CD4-positive, alpha-beta T cell treated with Interleukin-1 beta for 1 hour (primary cell): ENCODE results near the gene NID2.

Experiments used
- DNase-seq, 2 donors: peaks; one replicate each; pipeline ENCODE4 v3.0.0-alpha.2; 2020 to 2022

NID2 gene

DNA sequence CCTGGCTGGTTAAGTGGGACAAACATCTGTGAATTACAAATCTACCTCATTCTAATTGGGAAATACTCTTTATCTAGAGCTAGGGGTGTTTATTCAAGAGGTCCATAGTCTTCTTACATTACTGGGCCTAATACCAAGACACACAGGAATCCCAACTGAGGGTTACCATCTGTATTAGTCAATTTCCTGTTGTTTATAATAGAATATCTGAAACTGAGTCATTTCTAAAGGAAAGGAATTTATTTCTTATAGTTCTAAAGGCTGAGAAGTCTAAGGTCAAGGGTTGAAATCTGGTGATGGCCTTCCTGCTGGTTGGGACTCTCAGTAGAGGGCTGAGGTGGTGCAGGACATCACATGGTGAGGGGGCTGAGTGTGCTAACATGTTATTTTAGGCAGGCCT, 43.5 kb downstream of the NID2 start:
- no peak for DNase-seq

DNA sequence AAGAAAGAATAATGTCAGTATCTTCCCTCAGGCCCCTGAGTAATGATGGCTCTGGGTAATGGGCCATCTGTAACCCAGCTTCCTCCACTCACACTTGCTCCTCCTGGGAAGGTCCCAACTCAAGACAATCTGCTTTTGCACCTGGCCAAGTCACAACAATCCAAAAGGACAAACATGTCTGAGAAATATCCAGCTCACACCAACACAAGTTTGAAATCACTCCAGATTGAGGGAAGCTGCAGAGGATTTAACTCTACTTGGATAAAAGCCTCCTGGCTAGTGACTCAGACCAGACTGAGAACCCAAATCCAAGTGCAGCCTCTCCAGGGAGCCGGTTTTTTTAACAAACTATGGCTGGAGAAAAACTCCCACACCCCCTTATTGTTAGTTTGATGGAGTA, 45.3 kb downstream of the NID2 start:
- DNase-seq: no peak

DNA sequence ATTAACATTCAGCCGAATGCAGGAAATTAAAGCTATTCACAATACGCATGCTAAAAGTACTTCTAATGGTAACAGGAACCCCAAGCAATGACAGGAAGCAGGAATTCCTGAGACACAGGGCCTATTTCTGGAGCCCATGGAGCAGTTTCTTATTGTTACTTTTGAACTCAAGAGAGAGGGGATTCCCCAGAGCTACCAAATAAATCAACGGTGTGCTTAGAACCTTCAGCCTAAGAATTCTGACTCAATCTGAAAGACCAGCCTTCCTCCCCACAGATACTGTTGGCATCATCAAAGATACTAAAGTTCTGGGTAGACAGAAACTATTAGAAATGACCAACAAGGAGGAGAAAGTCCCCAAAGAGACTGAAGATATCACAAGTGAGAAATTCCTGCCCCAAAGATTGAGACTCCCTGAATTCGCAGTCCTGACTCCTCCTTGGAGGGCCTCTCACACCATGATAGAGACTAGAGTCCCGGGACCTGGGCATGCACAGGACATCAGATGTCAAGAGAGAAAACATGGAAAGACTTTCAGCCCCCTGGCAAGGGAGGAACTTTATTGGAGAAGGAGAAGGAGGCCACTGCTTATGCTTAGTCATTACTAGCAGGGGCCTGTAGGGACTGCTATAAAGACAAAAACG, 46.8 kb downstream of the NID2 start:
- no peak for DNase-seq

DNA sequence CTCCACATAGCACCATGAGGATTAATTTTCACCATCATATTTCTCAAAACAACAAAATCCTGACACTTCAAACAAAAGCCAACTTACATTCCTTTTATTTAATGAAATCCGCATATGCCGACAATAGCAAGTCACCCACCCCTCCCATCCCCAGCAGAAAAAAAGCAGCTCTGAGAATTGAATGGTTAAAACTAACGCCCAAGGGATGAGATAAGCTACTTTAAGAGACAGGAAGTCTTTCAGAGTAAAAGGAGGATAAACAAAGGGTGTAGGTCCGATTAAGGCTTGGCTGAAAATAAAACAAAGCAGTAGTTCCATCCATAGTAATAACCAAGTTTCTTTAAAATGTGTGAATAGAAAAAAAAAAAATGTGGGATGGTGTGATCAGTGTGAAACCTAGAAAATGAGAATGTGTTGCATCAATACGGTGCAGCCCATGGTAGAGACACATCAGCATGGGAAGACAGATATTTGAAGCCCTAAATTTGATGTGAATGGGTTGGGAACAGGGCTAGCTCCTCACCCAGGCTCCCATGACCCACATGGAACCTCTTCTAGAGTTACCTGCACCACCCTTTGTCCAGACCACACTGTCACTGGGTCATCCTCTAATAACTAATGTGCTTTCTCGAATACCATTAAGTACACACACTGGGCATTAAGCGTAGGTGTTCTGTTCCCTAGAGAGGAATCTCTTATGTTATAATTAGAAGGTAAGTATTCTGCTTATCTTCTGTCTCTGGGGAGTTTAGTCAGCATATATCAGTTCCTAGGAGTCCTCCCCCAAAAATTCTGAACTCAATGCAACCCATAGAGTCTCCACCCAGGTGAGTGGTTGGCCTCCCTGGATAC, 47.8 kb downstream of the NID2 start:
- no peak for DNase-seq

DNA sequence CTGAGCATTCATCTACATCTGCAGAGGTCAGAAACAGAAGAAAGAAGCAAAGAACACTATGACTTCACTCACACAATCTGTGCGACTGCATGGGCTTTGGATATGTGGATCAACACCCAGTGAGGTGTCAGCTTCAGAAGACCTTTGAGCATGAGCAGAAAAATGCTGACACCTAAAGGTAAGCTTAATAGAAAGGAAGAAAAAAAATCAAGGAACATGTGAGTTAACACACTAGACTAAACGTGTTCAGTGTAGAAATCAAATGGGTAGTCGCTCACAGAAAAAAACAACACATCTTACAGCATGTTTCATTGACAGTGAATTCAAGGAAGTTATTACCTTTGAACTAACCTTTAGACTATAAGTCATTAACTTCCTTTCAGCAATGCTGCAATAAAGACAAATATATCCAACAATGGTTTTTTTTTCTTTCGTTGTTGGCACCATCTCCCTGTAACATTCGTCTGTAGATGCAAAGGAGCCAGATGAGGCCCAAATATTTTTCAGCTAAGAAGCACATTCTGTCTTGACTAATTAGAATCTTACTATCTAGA, 48.6 kb downstream of the NID2 start:
- no peak for DNase-seq

DNA sequence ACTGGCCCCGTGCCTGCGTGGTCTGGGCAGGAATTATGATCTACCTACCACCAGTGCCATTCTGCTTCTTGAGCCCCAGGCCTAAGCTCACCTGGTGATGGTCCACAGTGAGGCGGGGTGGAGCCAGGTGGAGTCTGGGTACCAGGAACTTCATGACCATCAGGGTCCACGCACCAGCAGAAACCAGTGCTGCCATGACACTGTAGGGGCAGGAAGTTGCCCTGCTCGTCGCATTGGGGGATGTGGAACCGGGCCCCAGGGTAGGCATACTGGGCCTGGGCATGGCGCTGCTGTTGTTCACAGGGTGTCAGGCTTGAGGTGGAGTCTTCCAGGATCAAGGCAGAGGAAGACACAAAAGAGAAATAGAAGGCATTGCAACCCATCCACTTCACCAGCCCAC, 49.9 kb downstream of the NID2 start:
- DNase-seq: no peak

DNA sequence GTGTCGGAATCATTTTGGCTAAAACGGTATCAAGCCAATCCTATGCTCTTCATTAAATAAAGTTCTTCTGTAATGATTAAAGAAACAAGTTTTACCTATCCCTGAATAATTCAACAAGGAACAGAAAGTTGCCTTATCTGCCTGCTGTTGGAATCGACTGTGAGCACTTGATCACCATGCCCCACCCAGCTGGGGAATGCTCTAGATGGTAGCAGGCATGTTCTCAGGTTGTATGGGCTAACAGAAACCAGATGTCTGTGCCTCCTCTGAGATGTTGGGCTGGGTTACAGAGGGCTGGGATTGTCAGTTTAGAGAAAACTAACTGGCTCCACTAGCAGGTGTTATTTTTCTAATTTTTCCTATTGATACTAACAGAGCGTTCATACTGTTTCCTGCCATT, 50.6 kb downstream of the NID2 start:
- no peak for DNase-seq

DNA sequence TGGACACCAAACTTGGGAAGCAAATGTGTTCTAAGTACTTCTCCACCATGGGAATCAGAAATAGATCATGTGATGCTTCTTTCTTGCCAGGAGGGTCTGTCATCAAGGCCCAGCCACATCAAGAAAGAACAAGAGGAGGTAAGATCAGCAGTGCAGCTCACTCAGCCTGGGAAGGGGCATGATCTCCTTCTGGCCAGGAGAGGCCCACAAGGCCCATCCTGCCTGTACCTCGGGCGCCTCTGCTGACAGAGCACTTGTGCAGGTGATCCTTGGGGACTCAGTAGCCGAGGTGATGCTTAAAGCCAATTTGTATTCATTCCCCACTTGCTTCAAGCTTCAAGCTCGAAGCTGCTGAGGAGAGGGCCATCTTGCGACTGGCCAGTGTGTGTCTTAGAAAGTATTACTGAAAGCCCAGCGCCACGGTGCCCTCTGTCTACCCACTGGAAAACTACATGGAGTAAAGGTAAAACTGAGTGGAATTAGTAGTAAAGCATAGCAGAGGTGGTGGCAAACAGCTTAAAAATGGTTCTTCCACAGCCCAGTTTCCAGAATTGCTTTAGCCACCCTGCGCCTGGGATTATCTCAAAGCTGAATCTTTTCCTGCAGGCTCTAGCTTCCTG, 53.3 kb downstream of the NID2 start:
- DNase-seq: no peak

DNA sequence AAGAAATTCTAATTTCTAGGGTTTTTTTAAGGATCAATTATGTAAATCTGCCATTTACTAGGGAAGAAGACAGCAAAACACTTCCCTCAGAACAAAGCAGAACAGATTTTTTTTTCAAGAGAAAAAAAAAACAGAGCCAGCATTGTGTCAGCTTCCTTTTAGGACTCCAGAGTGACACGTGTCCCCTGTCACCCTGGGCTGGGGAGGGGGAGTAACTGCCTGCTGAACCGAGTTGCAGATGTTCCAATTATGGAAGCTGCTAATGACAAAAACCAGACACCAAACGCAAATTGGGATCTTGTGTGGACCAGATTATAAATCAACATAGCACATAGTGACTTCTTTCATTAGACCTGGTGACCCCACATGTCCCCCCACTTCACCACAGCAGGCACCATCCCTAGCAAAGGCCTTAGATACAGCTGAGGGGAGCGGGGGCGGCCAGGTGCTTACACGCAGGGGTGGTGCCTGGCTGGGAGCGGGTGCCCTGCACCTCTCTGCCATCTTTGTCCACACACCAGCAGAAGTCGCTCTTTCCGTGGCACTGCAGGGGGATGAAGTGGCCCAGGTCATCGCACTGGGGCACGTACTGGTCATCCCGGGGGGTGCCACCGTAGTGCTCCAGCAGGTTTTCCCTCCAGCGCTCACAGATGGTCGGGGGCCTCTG, 54.1 kb downstream of the NID2 start:
- DNase-seq: no peak

DNA sequence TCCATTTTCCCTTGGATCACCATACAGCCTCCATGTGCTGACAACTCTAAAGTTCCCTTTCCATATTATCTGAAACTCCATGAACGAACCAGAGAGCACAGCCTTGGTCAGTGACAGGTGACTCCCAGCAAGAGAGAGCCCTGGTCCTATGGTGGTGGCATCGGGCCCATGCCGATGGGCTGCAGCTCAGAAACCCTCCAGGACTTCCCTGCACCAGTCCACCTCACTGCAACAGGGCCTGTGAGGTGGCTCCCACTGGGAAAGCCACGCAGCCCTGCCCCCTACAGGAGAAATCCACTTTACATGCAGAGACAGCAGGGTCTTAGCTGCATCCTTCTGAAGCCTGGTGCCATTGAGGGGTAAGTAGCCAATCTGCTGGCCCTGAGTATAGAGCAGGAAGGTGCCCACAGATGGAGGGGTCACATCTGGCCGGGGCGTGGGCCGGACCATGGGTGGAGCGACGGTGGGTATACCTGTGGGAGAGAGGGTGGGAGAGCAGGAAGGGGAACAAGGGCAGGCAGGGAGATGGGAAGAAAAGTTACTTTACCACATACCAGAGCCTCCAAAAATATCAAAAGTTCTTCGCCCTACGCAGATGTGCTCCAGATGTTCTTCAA, 54.8 kb downstream of the NID2 start:
- no peak for DNase-seq

DNA sequence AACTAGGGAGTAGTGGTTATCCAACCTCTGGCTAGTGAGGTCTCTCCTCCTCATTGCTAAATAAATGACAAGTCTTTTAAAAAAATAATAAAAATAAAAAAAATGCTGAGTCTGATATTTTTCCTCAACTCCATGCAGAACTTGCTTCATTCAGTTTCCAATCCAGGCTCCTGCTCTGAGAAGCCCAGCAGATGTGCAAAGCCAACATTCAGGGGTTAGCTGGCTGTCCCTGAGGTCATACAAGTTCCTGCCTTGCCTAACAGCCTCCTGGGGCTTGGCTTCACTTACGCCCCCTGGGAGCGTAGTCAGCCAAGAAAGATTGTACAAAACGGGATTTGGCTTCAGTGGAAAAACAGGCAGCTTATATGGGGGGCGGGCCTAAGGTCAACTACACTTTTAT, 56.2 kb downstream of the NID2 start:
- no peak for DNase-seq

DNA sequence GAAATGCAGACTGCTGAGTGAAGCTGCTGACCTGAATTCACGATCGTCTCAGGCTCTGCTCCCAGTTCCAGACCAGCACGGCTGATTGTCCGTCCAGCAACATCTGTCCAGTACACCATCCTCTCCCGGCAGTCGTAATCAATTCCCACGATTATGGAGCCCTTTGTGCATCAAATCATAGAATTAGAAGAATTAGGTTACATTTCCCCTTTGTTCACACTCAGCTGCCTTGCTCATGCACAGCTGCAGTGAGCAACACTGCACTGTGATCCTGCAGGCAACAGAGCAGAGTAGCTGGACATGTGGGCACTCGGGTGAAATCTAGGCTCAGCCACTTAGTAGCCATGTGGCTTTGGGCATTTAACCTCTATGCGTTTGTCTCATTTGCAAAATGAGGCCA, 57.3 kb downstream of the NID2 start:
- DNase-seq: no peak

DNA sequence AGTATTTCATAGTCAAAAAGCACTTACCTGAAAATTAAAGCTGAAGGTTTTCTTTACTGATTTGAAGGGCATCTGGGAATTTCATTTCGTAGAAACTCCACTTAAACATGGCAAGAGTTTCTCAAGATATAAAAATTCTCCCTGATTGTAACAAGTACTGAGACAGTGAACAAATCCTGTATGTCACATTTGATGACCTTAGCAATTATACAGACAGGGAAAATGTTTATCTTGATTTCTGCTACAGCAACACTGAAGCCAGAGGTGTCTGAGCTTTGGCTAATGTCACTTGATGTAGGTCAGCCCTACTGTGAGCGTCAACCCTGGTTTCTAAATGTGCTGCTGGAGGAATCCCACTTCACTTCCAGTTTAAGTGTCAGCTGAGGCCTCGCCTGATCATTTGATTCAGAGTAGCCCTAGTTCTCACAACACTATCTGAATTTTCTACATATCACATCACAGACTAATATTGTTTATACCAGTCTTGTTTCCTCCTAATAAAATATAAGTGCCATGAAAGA, 58.6 kb downstream of the NID2 start:
- DNase-seq: no peak

DNA sequence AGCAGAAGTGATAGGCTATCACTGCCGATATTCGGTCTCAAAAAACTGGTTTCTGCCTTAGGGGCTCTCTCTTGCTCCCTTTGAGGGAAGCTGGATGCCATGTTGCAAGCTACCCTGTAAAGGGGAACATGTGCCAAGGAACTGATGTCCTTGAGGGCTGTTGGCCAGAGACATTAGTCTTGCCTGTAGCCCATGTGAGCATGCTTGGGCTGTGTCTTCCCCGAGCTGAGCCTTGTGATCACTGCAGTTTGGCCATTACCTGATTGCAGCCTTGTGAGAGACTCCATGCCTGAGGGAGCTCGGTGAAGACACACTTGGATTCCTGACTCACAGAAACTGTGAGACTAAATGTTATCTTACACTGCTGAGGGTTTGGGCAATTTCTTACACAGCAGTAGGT, 60.7 kb downstream of the NID2 start:
- no peak for DNase-seq

DNA sequence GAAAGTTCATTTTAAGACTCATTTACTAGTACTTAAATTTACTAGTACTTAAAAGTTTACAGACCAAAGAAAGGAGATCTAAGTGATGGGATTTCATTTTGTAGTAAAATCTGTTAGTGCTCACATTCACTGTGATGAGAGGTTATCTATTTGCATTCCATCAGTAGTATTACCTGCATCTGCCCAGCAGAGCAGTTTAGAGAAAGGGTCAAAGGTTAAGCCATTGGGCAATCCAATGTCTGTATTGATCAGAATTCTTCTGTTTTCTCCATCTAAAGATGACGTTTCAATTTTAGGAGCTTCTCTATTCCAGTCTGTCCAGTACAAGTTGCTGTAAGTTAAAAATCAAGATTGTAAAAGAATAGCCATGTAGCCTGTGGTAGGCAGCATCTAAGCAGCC, 61.2 kb downstream of the NID2 start:
- DNase-seq: no peak

DNA sequence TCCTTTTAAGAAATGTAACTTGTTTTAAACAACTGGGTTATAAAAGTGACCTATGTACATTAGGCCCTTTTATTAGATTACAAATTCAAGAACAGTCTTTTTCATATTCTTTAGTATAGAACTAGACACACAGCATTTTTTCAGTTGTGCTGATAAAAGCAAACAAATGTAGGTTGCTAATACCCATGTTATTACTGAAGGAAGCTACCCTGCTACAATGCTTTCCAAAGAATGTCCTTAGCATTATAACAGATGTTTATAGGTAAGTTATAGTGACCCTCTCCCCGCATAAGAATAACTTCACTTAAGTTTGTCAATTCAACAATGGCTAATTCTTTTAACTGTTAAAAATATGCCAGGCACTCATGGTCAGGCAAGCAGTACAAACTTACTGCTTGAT, 61.6 kb downstream of the NID2 start:
- no peak for DNase-seq

DNA sequence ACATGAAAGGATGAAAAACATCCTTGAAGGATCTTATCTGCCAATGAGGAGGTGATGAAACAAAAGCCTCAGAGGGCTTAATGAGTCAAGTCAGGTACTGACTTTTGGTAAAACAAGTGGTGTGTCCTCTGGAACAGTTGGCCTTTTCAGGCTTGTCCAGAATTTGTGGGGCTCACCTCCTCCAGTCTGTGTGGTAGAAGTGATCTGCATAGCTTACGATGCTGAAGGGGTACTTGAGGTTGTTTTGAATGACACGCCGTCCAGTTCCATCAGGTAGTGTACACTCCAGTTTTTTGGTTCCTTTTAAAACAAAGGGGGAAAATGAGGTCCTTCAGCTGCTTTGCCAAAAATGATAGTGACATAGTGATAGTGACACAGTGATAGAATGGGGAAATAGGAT, 62.5 kb downstream of the NID2 start:
- DNase-seq: no peak

DNA sequence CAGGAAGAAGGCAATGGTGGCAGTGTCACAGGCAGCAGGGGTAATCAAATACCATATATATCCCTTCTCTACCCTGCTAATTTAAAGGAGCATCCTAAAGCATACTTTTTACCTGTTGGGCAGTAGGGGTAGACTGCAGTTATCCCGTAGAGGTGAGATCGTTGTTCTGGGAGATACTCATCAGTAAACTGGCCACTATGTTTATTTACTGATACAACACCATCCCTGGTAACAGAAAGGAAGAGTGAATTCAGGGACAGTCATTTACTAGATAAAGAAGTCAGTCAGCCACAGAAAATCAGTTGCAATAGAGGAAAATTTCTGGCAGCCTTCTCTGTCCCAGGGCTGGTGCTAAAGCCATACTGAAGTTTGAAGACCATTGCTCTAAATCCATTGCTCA, 63.2 kb downstream of the NID2 start:
- DNase-seq: no peak

DNA sequence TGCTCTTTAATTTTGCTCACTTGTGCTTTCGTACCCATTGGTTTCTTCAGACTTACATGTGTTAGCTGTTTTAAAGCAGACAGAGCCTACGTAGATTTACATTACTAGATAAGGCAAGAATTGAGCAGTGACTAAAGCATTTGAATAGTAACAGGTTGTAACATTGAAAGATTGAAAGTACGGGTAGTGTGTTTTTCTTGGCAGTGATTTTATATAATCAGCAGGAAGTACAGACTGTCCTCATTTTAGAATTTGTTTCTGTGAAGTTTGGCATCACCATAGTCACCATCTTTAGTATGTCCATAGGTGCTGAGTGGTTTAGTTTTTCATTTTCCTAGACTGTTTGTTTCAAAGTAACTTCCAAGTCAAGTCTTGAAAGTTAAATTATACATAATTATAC, 65.5 kb downstream of the NID2 start:
- DNase-seq: no peak

DNA sequence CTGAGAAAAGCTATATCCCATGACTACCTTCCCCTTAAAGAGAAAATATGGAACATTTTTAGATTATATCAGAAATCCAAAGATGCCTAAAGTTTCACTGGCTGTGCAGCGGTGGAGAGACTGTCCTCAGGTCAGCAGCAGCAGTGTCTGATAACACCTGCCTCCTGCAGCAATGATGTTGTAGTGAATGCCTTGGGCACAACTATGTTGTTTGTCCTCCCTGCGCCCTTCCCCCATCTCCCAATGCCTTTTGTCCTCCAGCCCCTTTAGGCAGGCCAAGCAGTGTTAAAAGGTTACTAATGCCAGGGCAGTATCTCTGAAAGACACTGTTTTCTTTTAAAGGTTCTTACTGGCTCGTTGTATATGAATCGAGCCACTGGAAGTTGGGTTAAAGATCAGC, 66.3 kb downstream of the NID2 start:
- no peak for DNase-seq

DNA sequence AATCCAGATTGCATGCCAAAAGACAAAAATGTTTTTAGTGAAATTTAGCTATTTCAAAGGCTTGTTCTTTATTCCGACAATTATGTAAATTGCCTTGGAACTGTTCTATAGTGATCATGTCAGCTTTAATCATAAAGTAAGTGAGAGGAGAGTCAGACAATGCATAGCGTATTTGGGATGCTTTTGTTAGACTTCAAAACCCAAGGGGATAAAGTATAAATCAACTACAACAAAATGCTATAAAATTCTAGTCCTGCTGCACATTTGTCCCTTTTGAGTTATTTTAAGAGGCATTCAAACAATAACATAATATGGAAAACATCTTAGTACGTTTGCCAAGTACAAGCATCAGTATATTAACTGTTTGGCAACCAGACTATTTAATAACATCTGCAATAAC, 68.2 kb downstream of the NID2 start:
- DNase-seq: no peak

DNA sequence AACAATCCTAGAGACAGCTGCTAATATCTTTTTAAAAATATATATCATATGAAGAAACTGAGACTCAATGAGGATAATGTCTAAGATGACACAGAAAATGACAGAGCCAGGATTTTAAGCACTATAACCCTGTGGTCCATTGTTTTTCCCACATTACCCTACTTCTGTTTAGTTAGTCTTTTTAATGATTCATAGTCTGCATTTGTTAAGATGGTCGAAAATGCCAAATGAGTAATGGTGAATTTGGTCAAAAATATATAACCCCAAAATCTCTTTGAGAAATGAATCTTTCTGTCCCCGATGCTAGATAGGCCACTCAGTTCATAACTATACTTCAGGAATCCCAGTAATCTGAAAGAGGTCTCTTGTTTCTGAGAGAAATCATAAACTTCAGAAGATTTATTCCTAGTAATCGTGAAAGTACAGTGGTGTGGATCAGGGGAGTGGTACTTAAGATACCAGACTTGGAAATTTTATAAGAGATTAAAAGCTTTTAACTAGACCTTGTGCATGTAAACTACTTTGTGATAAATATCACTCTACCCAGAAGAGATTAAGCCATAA, 68.8 kb downstream of the NID2 start:
- no peak for DNase-seq
